ENCODE measurements around the gene TEN1.
"Not testable (repeated sequence)": the region's sequence is repeated elsewhere in the genome, so short reads cannot be mapped to it uniquely, and the experiment has no call there.

The TEN1 gene, protein sequence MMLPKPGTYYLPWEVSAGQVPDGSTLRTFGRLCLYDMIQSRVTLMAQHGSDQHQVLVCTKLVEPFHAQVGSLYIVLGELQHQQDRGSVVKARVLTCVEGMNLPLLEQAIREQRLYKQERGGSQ

DNA sequence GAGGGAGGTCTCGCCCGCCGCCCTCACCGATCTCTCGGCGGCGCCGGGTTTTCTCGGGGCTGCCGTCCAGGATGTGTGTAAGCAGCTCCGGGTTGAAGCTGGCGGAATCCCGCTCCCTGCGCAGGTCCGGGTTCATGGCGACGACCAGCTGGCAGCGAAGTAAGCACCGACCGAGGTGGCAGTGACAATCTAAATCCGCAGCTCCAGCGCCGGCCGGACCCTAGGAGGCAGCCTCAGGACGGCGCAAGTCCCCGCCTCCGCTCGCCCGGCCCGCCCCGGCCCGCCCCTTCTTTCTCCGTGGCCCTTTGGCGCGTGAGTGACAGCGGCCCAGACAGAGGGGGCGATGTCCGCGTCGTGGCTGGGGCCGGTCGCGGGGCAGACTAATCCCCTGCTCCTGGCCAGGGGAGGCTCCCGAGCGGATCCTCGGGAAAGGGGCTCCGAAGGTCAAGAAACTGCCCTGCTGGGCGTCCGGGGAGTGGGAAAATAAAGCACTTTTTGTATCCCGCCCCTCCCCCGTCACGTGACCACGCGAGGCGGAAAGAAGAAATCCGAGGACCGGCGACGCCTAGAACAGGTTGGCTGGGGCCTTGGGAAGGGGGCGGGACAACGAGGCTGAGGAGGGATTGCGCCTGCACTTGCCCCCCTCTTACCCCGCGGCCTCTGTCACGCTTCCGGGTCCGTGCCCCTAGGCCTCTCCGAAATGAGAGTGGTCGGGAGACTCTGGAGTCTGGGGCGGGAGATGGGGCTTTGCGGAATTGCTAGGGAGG is at the start of gene TEN1, which contains the start of gene ACOX1:
TEN1 (plus strand) TSS at position 303 of the 767 bp plus-strand sequence. CDS start 6,953 bp downstream, outside the sequence.
ACOX1 (minus strand) TSS at position 229 of the 767 bp plus-strand sequence; CDS start at position 136, 93 bp downstream.
- in situ Hi-C loops (cut with HindIII; ENCODE audit: low sequenced_read_pairs) = no loop called here

DNA sequence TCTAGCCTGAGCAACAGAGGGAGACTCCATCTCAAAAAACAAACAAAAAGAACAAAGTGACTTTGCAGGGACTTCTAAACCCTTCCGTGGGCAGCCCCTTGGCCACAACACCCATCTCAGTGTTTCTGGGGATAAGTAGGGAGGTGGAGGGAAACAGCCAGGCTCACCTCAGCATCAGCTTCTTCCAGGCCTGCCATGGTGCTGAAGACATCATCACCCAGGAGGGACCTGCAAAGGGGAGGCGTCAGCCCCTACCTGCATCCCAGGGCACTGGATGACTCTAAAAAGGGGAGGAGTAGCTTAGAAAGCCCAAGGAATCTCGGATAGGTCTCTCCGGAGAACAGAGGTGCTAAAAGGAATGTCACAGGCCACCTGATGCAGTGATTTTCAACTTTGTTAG is 48.0 kb upstream of the TEN1 start:
- in situ Hi-C loops (cut with HindIII; ENCODE audit: low sequenced_read_pairs) = no loop called here

DNA sequence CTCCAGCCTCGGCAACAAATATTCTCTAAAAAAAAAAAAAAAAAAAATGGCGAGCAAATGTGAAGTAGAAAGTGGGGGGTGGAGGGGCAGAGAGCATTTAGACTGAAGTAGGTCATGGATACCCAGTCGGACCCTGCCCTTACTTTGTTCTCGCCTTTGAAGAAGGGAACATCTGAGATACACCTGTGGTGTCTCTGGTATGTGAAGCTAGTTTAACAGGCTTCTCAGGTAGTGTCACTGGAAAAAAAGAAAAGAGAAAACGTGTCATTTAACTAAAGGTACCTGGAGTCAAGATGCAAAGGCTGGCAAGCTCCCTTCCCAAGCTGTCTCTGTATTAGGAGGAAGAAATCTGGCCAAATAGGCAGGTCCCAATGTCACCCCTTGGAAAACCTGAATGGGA is 46.2 kb upstream of the TEN1 start:
- in situ Hi-C loops (cut with HindIII; ENCODE audit: low sequenced_read_pairs) = no loop called here

DNA sequence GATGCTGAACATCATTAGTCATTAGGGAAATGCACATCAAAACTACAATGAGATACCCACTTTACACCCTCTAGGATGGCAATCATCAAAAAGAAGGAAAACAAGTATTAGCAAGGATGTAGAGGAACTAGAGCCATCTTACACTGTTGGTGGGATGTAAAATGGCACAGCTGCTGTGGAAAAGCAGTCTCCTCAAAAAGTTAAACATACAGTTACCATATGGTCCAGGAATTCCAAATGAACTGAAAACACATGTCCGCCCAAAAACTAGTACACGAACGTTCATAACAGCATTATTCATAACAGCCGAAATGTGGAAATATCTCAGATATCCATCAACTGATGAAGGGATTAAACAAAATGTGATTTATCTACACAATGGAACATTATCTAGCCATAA is 45.2 kb upstream of the TEN1 start:
- in situ Hi-C loops (cut with HindIII; ENCODE audit: low sequenced_read_pairs) = no loop called here

DNA sequence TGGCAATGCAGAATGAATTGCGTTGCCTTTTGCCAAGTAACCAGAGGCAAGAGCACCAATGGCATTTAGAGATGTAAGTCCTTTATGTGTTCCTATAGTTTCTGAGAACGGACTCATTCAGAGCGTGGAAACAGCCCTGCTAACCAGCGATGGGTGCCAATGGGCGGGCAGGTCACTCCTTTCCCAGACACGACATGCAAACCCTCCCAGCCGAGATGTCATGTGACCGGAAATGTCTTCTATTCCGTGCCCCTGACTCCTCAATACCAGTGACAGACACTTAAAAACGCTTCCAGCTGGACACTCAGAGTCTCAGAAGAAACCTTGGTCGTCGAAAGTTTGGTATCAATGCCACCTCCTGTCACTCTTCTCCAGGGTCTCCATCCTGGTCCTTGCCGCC is 41.4 kb upstream of the TEN1 start:
- in situ Hi-C loops (cut with HindIII; ENCODE audit: low sequenced_read_pairs) = no loop called here

DNA sequence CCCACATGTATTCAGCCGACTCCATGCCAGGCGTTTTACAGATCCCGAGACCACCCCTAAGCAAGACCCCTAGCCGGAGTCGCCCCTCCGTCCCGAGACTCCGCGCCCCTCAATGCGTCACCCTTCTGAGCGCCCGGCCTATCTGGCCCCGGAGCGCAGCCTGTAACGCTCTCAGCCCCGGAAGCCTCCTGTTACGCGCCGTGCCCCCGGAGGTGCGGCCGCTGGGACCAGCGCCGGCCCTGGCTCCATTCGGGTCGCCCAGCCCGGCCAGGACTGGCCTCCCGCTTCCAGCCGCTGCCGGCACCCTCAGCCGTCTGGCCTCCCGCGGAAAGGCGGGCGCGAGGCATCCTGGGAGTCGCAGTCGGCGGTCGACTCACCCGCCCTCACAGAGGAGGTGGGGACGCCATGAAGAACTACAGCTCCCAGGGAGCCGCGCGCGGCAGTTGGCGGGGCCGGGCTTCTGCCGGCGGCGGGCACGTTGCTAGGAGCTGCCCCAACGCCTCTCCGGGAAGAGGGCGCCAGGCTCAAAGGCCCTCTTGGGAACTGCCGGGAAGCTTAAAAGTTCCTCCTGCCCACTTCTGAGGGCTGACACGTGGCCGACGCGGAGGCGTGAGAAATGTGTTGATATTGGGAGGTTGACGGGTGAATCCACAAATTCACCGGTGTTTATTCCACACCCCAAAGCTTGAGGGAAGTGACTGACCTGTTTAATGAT is 38.2 kb upstream of the TEN1 start, which contains the start of gene FBF1:
FBF1 (minus strand) TSS at position 316 of the 715 bp plus-strand sequence. CDS start 2,893 bp downstream, outside the sequence.
- in situ Hi-C loops (cut with HindIII; ENCODE audit: low sequenced_read_pairs) = no loop called here

DNA sequence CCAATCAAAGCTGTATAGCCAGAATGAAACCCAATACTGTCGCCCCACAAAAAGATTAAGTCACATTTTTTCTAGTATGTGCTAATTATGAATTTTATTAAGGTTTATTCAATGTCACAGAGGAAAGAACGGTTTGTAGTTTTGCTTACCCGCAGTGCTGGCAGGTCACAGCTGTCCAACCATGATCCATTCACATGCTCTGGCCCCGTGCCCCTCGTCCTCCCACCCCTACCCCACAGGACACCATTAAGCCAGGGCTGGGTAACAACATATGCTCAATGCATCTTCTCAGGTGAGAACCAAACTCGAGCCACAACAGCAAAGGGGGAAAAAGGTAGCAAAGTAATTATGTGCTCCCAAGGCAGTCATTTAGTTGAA is 37.6 kb upstream of the TEN1 start:
- in situ Hi-C loops (cut with HindIII; ENCODE audit: low sequenced_read_pairs) = no loop called here

DNA sequence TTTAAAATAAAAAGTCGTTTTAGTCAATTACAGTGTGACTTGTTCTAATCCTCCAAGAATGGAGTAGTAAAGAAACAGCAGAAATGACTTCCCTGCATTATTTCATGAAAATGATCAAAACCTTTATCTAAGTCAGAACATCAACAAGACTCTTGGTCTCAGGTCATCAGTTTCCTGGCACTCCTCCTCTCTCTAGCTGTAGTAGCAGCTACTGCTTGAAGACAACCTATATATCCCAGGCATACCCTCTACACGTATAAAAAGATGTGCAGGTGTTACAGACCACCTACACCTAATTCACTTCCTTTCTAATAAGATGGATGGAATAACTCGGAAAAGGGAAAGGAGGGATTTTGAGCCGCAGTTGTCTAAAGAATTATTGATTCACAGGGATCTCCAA is 36.6 kb upstream of the TEN1 start:
- in situ Hi-C loops (cut with HindIII; ENCODE audit: low sequenced_read_pairs) = no loop called here

DNA sequence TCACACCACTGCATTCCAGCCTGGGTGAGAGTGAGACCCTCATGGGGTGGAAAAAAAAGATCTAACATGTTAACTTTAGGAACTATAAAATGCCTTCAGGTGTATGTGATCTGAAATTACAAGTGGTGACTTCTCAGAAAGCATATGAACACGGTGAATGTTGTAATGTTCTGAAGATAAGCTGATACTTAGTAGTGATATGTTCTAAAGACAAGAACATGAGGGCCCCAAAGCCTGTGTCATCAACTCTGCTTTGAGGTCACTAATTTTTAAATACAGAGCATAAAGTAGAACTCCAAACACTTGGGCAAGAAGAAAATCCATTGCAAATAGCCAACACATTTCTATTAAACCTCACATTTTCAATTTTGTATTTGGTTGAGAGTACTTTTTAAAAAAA is 35.5 kb upstream of the TEN1 start:
- in situ Hi-C loops (cut with HindIII; ENCODE audit: low sequenced_read_pairs) = no loop called here

DNA sequence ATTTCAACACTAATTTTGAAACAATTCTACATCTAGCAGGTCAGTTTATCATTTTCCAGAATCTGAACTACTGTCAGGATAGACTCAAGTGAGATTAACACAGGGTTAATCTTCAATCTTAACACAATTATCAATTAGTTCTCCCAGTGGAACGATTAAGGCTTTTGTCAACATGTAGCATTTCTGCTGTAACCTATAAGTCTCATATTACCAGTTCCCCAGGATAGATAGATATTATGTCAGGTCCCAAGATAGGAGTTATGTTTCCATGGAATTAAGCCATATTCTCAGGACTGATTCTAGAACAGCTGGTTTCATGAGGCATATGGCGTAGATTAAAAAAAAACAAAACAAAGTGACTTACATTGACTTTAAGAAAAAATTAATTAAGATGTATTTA is 33.8 kb upstream of the TEN1 start:
- in situ Hi-C loops (cut with HindIII; ENCODE audit: low sequenced_read_pairs) = no loop called here

DNA sequence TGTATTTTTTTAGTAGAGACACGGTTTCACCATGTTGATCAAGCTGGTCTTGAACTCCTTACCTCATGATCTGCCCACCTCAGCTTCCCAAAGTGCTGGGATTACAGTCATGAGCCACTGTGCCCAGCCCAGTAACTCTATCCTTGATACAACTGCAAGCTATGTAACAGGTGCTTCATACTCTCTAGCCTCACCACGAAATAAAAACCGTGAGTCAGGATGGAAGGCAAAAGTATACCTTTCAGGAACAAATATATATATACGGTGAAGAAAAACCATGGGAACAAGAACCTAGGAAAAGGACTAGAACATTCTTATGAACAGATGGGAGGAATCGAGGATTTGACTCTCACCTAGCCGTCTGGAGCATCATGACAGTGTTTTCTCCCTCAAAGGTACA is 28.6 kb upstream of the TEN1 start:
- in situ Hi-C loops (cut with HindIII; ENCODE audit: low sequenced_read_pairs) = no loop called here

DNA sequence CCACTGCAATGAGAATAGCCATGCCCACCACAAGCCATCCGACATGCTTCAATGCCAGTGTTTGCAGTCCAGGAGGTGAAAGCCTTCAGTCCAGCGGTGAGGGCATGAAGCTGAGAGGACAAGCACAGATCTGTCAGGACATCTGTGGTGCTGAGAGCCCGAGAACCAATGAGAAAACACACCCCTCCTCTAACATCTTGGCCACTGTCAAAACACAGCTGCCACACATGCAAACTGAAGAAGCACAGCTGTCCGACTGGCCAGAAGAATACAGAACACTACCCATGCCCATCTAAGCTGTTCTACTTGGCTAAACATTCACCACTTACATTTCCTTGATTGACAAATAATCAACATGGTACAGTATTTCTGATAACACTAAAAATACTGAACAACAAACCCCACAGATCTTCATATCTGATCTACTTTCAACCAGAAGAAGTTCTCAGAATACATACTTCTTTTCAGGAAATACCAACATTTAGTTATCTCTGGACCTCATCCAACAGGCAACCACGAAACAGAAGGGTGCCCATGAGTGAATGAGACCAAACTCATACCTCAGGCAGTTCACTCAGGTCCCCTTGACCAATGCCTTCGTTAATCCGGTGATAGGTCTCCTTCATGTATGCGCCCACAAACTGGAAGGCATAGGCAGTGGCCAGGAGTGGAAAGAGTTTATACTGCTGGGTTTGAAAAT is 28.0 kb upstream of the TEN1 start:
- in situ Hi-C loops (cut with HindIII; ENCODE audit: low sequenced_read_pairs) = no loop called here

DNA sequence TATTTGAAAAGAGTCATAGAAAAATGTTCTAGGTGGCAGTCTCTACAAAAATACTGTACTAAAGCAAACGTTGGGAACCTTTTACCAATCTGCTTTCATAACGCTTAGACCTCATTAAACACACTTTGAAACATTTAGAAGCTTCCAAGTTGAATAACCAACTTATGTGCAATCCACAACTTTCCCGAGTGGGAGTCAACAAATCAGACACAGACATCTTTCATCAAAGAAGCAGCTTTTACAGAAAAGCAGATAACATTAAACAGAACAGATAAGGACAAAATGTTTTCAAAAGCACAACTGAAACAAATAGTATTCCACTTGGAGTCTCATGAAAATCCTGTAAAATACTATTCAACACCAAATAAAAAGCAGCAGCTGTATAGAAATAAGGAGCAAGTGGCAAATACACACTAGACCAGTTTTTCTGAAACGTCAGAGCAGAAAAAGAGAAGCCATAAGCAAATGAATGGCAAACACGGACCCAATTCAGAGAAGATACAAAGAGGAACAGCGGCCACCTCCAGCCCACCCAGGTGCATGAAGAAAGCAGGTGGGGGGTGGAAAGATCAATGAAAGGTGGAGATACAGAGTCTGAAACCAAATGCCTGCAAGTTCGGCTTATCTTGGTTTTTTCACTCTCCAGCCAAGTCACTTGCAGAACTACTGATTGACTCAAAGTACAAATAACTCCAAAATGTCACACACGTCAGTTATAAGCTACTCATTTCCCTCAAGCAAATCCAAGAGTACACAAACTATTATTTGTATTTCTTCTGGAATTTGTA is 19.8 kb upstream of the TEN1 start:
- in situ Hi-C loops (cut with HindIII; ENCODE audit: low sequenced_read_pairs) = no loop called here

DNA sequence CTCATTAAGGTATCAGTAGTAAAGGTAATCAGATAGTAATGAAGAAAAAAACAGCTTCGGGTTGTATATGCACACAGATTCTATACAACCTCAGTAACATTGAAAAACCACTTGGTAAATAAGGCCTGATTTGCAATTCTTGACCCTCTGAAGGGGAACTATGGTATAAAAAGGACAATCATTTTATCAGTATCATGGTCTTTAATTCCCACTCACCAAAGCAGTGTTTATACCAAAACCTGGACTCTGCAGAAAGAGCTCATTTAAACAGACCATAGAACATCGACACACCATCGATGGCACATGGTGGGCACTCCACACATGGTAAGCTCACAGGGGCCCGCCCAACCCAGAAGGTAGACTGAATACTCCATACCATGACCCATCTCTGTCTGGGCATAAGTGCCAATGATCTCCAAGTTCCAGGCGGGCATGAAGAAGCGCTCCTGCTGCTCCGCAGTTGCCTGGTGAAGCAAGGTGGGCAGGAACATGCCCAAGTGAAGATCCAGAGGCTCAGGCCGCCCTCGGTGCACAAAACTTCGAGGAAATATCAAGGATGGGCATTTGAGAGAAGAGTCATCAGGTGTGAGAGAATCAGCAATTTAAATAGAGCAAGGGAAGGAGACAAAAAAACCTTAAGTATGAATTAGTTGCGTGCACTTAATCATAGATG is 19.1 kb upstream of the TEN1 start:
- in situ Hi-C loops (cut with HindIII; ENCODE audit: low sequenced_read_pairs) = no loop called here

DNA sequence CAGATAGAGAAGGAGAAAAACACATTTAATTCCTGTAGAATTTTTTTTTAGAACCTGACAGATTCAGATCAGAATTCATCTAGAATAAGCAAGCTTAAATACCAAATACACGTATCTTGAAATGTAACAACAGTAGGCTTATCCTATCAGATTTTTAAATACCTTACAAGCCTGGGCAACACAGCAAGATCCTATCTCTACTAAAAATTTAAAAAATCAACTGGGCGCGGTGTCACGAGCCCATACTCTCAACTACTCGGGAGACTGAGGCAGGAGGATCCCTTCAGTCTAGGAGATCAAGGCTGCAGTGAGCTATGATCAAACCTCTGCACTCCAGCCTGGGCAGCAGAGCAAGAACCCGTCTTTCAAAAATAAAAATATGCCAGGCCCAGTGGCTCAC is 13.6 kb upstream of the TEN1 start:
- in situ Hi-C loops (cut with HindIII; ENCODE audit: low sequenced_read_pairs) = no loop called here

DNA sequence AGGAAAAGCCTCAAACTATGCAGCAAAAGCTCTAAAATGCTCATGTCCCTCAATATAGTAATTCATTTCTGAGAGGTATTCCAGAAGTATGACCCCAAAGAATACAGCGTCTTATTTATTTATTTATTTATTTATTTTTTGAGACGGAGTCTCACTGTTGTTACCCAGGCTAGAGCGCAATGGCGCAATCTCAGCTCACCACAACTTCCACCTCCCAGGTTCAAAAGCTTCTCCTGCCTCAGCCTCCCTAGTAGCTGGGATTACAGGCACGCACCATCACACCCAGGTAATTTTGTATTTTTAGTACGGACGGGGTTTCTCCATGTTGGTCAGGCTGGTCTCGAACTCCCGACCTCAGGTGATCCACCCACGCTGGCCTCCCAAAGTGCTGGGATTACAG is 10.0 kb upstream of the TEN1 start:
- in situ Hi-C loops (cut with HindIII; ENCODE audit: low sequenced_read_pairs) = not testable (repeated sequence)

DNA sequence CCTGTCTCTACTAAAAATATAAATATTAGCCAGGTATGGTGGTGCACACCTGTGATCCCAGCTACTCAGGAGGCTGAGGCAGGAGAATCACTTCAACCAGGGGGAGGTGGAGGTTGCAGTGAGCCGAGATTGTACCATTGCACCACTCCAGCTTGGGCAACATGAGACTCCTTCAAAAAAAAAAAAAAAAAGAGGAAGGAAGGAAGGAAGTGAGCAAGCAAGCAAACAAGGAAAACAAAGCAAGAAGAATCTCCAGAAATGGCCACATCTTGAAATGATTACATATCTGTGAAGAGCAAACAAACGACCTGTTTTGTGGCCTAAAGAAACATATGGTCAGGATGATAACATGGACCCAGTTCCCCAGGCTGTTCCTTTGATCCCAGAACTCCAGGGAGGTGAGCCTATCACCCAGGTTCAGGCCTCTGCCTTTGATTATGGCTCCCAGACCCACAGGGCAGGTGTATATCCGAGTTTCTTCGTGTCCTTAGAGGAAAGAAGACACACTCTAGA is 9.0 kb upstream of the TEN1 start:
- in situ Hi-C loops (cut with HindIII; ENCODE audit: low sequenced_read_pairs) = no loop called here

DNA sequence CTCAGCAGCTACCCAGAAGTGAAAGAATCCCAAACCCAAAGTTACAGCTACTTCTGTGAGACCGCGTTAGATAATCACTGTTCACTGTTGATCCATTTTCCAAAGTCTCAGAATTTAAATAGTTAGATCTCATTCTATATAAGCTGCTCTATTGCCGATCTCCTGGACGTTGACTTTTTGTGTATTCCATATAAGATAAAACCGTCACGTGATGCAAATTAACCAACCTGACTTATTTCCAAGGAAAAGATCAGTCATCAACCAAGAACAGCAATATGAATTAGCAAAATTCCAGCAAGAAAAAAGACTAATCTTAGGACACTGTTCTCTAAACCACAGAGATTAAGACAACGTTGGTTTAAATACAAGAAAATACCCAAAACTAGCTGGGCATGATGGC is 8.4 kb upstream of the TEN1 start:
- in situ Hi-C loops (cut with HindIII; ENCODE audit: low sequenced_read_pairs) = no loop called here

DNA sequence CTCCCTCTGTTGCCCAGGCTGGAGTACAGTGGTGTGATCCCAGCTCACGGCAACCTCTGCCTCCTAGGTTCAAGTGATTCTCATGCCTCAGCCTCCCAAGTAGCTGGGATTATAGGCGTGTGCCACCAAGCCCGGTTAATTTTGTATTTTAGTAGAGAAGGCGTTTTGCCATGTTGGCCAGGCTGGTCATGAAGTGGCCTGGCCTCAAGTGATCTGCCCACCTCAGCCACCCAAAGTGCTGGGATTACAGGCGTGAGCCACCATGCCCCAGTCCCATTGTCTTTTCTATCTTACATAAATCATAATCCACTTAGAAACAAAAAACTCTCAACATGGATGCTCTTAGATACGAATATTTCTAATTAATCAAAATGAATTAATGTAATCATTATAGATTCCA is 3.9 kb upstream of the TEN1 start:
- in situ Hi-C loops (cut with HindIII; ENCODE audit: low sequenced_read_pairs) = not testable (repeated sequence)

DNA sequence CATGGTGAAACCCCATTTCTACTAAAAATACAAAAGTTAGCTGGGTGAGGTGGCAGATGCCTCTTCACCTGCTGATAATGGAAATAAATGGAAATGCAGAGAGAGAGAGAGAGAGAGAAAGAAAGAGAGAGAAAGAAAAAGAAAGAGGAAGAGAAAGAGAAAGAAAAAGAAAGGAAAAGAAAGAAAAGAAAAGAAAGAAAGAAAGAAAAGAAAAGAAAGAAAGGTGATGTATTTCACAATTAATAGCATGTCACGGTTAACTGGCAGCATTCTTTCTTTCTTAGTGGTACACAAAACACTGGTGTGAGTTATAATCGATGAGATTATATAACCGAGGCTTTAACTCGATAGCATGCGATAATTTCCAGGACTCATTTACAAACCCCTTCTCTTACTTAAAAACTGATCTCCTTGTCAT is 3.3 kb upstream of the TEN1 start:
- in situ Hi-C loops (cut with HindIII; ENCODE audit: low sequenced_read_pairs) = no loop called here
